Endothelial cell of umbilical vein (primary cell): Measurements from ENCODE around the gene TEAD2. TPM values are rescaled to one million over a fixed set of nuclear protein-coding genes. Genes with fewer than 3 reads are reported as not detected.

Experiments used
- BruUV-seq: library from RNA; stranded (reverse); fragments of 400-500 nt; replicated peaks from 2 replicates; lab custom pipeline; 2021; lab: Mats Ljungman, UMichigan
- CTCF ChIA-PET: fragments of 300-600, 350-600 bp; sonication (Branson Sonifier 250); formaldehyde crosslinking; loops from one replicate; lab custom pipeline; 2021; ENCODE audit warnings: antibody characterized with exemption, inconsistent platforms; lab: Charles Lee
- POLR2A ChIA-PET: fragments of 300-600, 350-600 bp; sonication (Branson Sonifier 250); formaldehyde crosslinking; loops from one replicate; lab custom pipeline; 2021; ENCODE audit warnings: antibody characterized with exemption, inconsistent platforms; lab: Charles Lee
- DNase-seq: peaks from one replicate; pipeline ENCODE4 v3.0.0-alpha.2; 2011; ENCODE audit warnings: low read depth, low spot score
- FAIRE-seq: peaks from 2 replicates; lab custom pipeline; 2011; peaks lifted over from hg19 to GRCh38; lab: Jason Lieb, UNC
- H2AFZ ChIP-seq: 2 replicates; pipeline ENCODE4 v1.6.0; 2012; ENCODE audit warnings: low read depth, low read length, control low read depth, inconsistent platforms
- H3K27ac ChIP-seq: 2 replicates; pipeline ENCODE4 v1.5.1; 2011; ENCODE audit warnings: low read depth, mild to moderate bottlenecking, control low read depth, low read length, moderate library complexity; ENCODE audit not compliant: insufficient read depth
- H3K27me3 ChIP-seq, 2 experiments: 2 replicates each; pipeline versions ENCODE4 v1.6.0 to v1.6.1; 2011; ENCODE audit warnings: low read length in 2 of 2, mixed read lengths in 1 of 2; ENCODE audit not compliant: control insufficient read depth in 2 of 2, insufficient read depth in 2 of 2
- H3K36me3 ChIP-seq, 2 experiments: 2 replicates in 1 of 2; 3 replicates in 1 of 2; pipeline ENCODE4 v1.5.1; 2011; ENCODE audit warnings: low read length in 2 of 2, mild to moderate bottlenecking in 1 of 2, moderate library complexity in 1 of 2; ENCODE audit not compliant: control insufficient read depth in 2 of 2, insufficient read depth in 2 of 2; ENCODE audit errors: extremely low read depth in 1 of 2
- H3K4me1 ChIP-seq: 3 replicates; pipeline ENCODE4 v1.5.1; 2011; ENCODE audit warnings: mild to moderate bottlenecking, low read length; ENCODE audit not compliant: control insufficient read depth, insufficient read depth; ENCODE audit errors: extremely low read depth
- H3K4me2 ChIP-seq: 2 replicates; pipeline ENCODE4 v1.6.1; 2011; ENCODE audit warnings: low read length, control low read depth, mixed read lengths; ENCODE audit not compliant: insufficient read depth
- H3K4me3 ChIP-seq, 3 experiments: fragments of 200-600 bp in 1 of 3; sonication (generic), shearing (Covaris generic) in 1 of 3; replicated peaks in 1 of 3; 2 replicates each; pipeline ENCODE4 v1.5.1; 2011 to 2016; ENCODE audit warnings: control low read depth in 3 of 3, low read length in 3 of 3, mild to moderate bottlenecking in 2 of 3, inconsistent platforms in 1 of 3, low read depth in 1 of 3, moderate library complexity in 1 of 3; ENCODE audit not compliant: insufficient read depth in 1 of 3
- H3K79me2 ChIP-seq: 2 replicates; pipeline ENCODE4 v1.6.0; 2012; ENCODE audit warnings: low read length, inconsistent platforms; ENCODE audit not compliant: control insufficient read depth, insufficient read depth
- H3K9ac ChIP-seq: replicated peaks from 2 replicates; pipeline ENCODE3; 2011; ENCODE audit warnings: low read length, control low read depth; ENCODE audit not compliant: insufficient read depth; ENCODE audit errors: extremely low read depth
- H3K9me1 ChIP-seq: replicated peaks from 3 replicates; pipeline ENCODE4 v1.6.0; 2011; ENCODE audit warnings: mild to moderate bottlenecking, low read length; ENCODE audit not compliant: control insufficient read depth, insufficient read depth; ENCODE audit errors: extremely low read depth
- H3K9me3 ChIP-seq: replicated peaks from 2 replicates; pipeline ENCODE4 v1.5.1; 2012; ENCODE audit warnings: low read length, inconsistent platforms; ENCODE audit not compliant: control insufficient read depth, insufficient read depth
- H4K20me1 ChIP-seq: replicated peaks from 2 replicates; pipeline ENCODE3; 2011; ENCODE audit warnings: mild to moderate bottlenecking, low read length; ENCODE audit not compliant: control insufficient read depth, insufficient read depth; ENCODE audit errors: extremely low read depth
- CTCF ChIP-seq, 2 donors: IDR thresholded peaks; 1 replicate in 1 of 2; 2 replicates in 1 of 2; pipeline ENCODE4 v1.5.1; 2011; ENCODE audit warnings: low read length in 2 of 2, mild to moderate bottlenecking in 2 of 2, moderate library complexity in 2 of 2, control low read depth in 1 of 2, inconsistent platforms in 1 of 2, low read depth in 1 of 2; ENCODE audit not compliant: insufficient read depth in 1 of 2; ENCODE audit errors: extremely low read depth in 1 of 2
- EZH2 ChIP-seq: IDR thresholded peaks from 2 replicates; pipeline ENCODE4 v1.6.1; 2012; ENCODE audit warnings: borderline replicate concordance, low read depth, mild to moderate bottlenecking, moderate library complexity, low read length, inconsistent platforms; ENCODE audit not compliant: severe bottlenecking
- FOS ChIP-seq: IDR thresholded peaks from 2 replicates; pipeline ENCODE4 v1.6.1; 2011; ENCODE audit warnings: mild to moderate bottlenecking, low read length, moderate library complexity, borderline replicate concordance; ENCODE audit not compliant: insufficient read depth
- MAX ChIP-seq: IDR thresholded peaks from 2 replicates; pipeline ENCODE4 v1.6.1; 2011; ENCODE audit not compliant: insufficient read depth, insufficient read length
- MYC ChIP-seq: IDR thresholded peaks from one replicate; pipeline ENCODE4 v1.6.1; 2011; ENCODE audit warnings: mild to moderate bottlenecking, low read depth, low read length
- POLR2A ChIP-seq: IDR thresholded peaks from 2 replicates; pipeline ENCODE4 v1.6.1; 2012; ENCODE audit warnings: low read depth, mild to moderate bottlenecking, control low read depth, low read length
- dilution Hi-C: fragments of 300-500 bp; cut with MboI; formaldehyde crosslinking; loops from one replicate; pipeline ENCODE4 v1.15.0; 2019; ENCODE audit warnings: low sequenced_read_pairs; ENCODE audit not compliant: extremely low pct_ligation_motif_present
- intact Hi-C: fragments of 100-400 bp; cut with micrococcal nuclease; formaldehyde crosslinking; loops from one replicate; pipeline ENCODE4 v1.10.0; 2022
- polyA plus RNA-seq, 4 experiments: library from polyadenylated mRNA; depleted of rRNA in 3 of 4; stranded (reverse) in 3 of 4; unstranded in 1 of 4; fragments of >200 nt; gene quantifications; 2 replicates each; pipeline versions ENCODE4 v1.2.1 to v1.2.3, GENCODE V29; 2011 to 2012; ENCODE audit warnings: missing spikeins in 1 of 4
- total RNA-seq: library from RNA; stranded (reverse); gene quantifications from 2 replicates; pipeline ENCODE4 v1.2.3, GENCODE V29; 2021

The TEAD2 gene
- total and polyA plus RNA-seq, 2 donors (not counting 3 experiments of a cell fraction or from before 2014, with no cell fraction given): 60.9 to 89.4 TPM

DNA sequence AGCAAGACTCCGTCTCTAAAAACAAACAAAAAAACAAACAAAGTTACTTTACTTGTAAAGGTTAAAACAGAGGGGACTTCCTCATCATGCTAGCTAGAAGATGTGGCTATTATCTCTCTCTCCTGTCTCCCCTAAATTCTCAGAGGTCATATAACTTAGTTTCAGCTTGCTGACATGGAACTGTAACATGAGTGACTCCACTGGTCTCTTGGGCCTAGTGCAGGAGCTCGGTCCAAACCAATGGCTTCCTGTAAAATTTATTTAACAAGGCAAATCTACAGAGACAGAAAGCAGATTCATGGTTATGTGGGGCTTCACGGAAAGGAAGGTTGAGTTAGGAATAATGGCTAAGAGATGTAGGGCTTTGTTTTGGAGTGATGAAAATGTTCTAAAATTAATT lies 16.3 kb upstream of the TEAD2 start:
- Histone ChIP-seq H3K9me1 (no peaks in the 10 kb centered on the region), H3K27me3 (peaks cover 4 to 5% of the 10 kb centered on the region in 2 experiments), H3K4me1 (no peaks in the 10 kb centered on the region), H3K79me2 (no peaks in the 10 kb centered on the region), H3K9me3 (no peaks in the 10 kb centered on the region), H3K4me2 (no peak overlapping the region), H3K36me3 (no peaks in the 10 kb centered on the region), H4K20me1 (no peaks in the 10 kb centered on the region), H3K9ac (no peak overlapping the region), H3K4me3 (no peak overlapping the region), H3K27ac (no peak overlapping the region), H2AFZ (no peak overlapping the region)
- dilution Hi-C loops (no loop called here), intact Hi-C loops (no loop called here)
- FAIRE-seq (no peak), DNase-seq (no peak)
- no TSS peak for BruUV-seq
- ChIA-PET POLR2A (no interaction called here), CTCF (interaction anchor here (0.6 to 1.8 kb wide), 3 partner anchors 12 to 64 kb away, joined by 3 to 7 read pairs (median 4); no protein-coding TSS in a partner anchor)
- TF ChIP-seq POLR2A (no peak), MYC (no peak), FOS (no peak), EZH2 (no peak), CTCF (IDR thresholded peaks at IDR 0.05; ENCODE audit: extremely low read depth in 1 of 2, insufficient read depth in 1 of 2, low read depth in 1 of 2, low read length in 2 of 2) (no peak), MAX (no peak)
